HEK293 (cell line): ENCODE results near the gene GAP43.

ENCODE experiments used
- CTCF ChIA-PET: fragments of 350-600 bp; formaldehyde crosslinking; extraction: SDS; loops from one replicate; lab custom pipeline; 2021; ENCODE audit warnings: antibody characterized with exemption; lab: Yijun Ruan, JAX
- POLR2A ChIA-PET: fragments of 300-600 bp; formaldehyde crosslinking; extraction: SDS; loops from one replicate; lab custom pipeline; 2020; ENCODE audit warnings: antibody characterized with exemption, inconsistent platforms; lab: Yijun Ruan, JAX
- H3K27ac ChIP-seq: fragments of 200-500 bp; sonication (Bioruptor generic); 2 replicates; pipeline ENCODE4 v1.5.1; 2014; ENCODE audit warnings: low read depth, low read length, control low read depth, inconsistent platforms; ENCODE audit errors: extremely low read depth
- H3K36me3 ChIP-seq, 2 experiments: fragments of 200-500 bp in 1 of 2; sonication (Bioruptor generic) in 1 of 2; 1 replicate in 1 of 2; 2 replicates in 1 of 2; pipeline ENCODE4 v1.5.1; 2014 to 2017; ENCODE audit warnings: inconsistent platforms in 2 of 2, low read length in 2 of 2; ENCODE audit not compliant: control insufficient read depth in 2 of 2, insufficient read depth in 1 of 2
- H3K4me1 ChIP-seq: fragments of 200-500 bp; sonication (Bioruptor generic); 2 replicates; pipeline ENCODE4 v1.5.1; 2014; ENCODE audit warnings: mild to moderate bottlenecking, low read length, inconsistent platforms; ENCODE audit not compliant: control insufficient read depth, insufficient read depth
- H3K4me3 ChIP-seq: 2 replicates; pipeline ENCODE4 v1.5.1; 2011; ENCODE audit warnings: low read depth, mild to moderate bottlenecking, control low read depth, low read length, moderate library complexity
- H3K9me3 ChIP-seq: fragments of 200-500 bp; sonication (Bioruptor generic); 2 replicates; pipeline ENCODE4 v1.5.1; 2014; ENCODE audit warnings: low read depth, low read length, inconsistent platforms; ENCODE audit not compliant: control insufficient read depth, insufficient read depth
- ATF2 ChIP-seq: fragments of 450-650 bp; formaldehyde crosslinking; IDR thresholded peaks from 2 replicates; pipeline ENCODE4 v1.5.1; 2016; ENCODE audit warnings: missing biosample characterization, missing genetic modification characterization, low read depth
- FEZF1 ChIP-seq: fragments of 450-650 bp; formaldehyde crosslinking; IDR thresholded peaks from 2 replicates; pipeline ENCODE4 v1.5.1; 2016; ENCODE audit warnings: missing biosample characterization, missing genetic modification characterization
- KLF9 ChIP-seq: fragments of 450-650 bp; formaldehyde crosslinking; IDR thresholded peaks from 2 replicates; pipeline ENCODE4 v1.5.1; 2016; ENCODE audit warnings: missing biosample characterization, missing genetic modification characterization, low read depth
- PRDM2 ChIP-seq: fragments of 450-650 bp; formaldehyde crosslinking; IDR thresholded peaks from 2 replicates; pipeline ENCODE4 v1.5.1; 2016; ENCODE audit warnings: missing biosample characterization, missing genetic modification characterization, borderline replicate concordance
- SP3 ChIP-seq: fragments of 450-650 bp; formaldehyde crosslinking; IDR thresholded peaks from 2 replicates; pipeline ENCODE4 v1.5.1; 2016; ENCODE audit warnings: missing biosample characterization, missing genetic modification characterization
- ZBTB8A ChIP-seq: fragments of 450-650 bp; formaldehyde crosslinking; IDR thresholded peaks from 2 replicates; pipeline ENCODE4 v1.5.1; 2016; ENCODE audit warnings: missing biosample characterization, missing genetic modification characterization
- ZNF16 ChIP-seq: fragments of 450-650 bp; formaldehyde crosslinking; IDR thresholded peaks from 2 replicates; pipeline ENCODE4 v1.5.1; 2016; ENCODE audit warnings: low read depth, missing biosample characterization, missing genetic modification characterization
- ZNF169 ChIP-seq: fragments of 450-650 bp; formaldehyde crosslinking; IDR thresholded peaks from 2 replicates; pipeline ENCODE4 v1.5.1; 2016; ENCODE audit warnings: missing biosample characterization, missing genetic modification characterization
- ZNF184 ChIP-seq: fragments of 450-650 bp; IDR thresholded peaks from 2 replicates; pipeline ENCODE4 v1.5.1; 2018; ENCODE audit warnings: missing biosample characterization, mild to moderate bottlenecking, missing genetic modification characterization
- ZNF292 ChIP-seq: fragments of 450-650 bp; formaldehyde crosslinking; IDR thresholded peaks from 2 replicates; pipeline ENCODE4 v1.5.1; 2016; ENCODE audit warnings: low read depth, missing biosample characterization, missing genetic modification characterization, borderline replicate concordance
- ZNF302 ChIP-seq: fragments of 450-650 bp; formaldehyde crosslinking; IDR thresholded peaks from 2 replicates; pipeline ENCODE4 v1.5.1; 2016; ENCODE audit warnings: missing biosample characterization, missing genetic modification characterization, low read depth
- ZNF324 ChIP-seq: fragments of 450-650 bp; formaldehyde crosslinking; IDR thresholded peaks from 2 replicates; pipeline ENCODE4 v1.5.1; 2016; ENCODE audit warnings: missing biosample characterization, missing genetic modification characterization
- ZNF354C ChIP-seq: fragments of 450-650 bp; formaldehyde crosslinking; IDR thresholded peaks from 2 replicates; pipeline ENCODE4 v1.5.1; 2016; ENCODE audit warnings: missing biosample characterization, missing genetic modification characterization, low read depth, borderline replicate concordance
- ZNF449 ChIP-seq: fragments of 450-650 bp; formaldehyde crosslinking; IDR thresholded peaks from 2 replicates; pipeline ENCODE4 v1.5.1; 2017; ENCODE audit warnings: missing biosample characterization, mild to moderate bottlenecking, missing genetic modification characterization, moderate library complexity
- ZNF488 ChIP-seq: fragments of 450-650 bp; formaldehyde crosslinking; IDR thresholded peaks from 2 replicates; pipeline ENCODE4 v1.5.1; 2016; ENCODE audit warnings: missing biosample characterization, missing genetic modification characterization
- ZNF501 ChIP-seq: fragments of 450-650 bp; formaldehyde crosslinking; IDR thresholded peaks from 2 replicates; pipeline ENCODE4 v1.5.1; 2016; ENCODE audit warnings: missing biosample characterization, missing genetic modification characterization
- ZNF623 ChIP-seq: fragments of 450-650 bp; formaldehyde crosslinking; IDR thresholded peaks from 2 replicates; pipeline ENCODE4 v1.5.1; 2016; ENCODE audit warnings: missing biosample characterization, missing genetic modification characterization
- ZNF768 ChIP-seq: fragments of 450-650 bp; formaldehyde crosslinking; IDR thresholded peaks from 2 replicates; pipeline ENCODE4 v1.5.1; 2018; ENCODE audit warnings: missing biosample characterization, mild to moderate bottlenecking, missing genetic modification characterization
- ZSCAN4 ChIP-seq: fragments of 450-650 bp; formaldehyde crosslinking; IDR thresholded peaks from 2 replicates; pipeline ENCODE4 v1.5.1; 2017; ENCODE audit warnings: missing biosample characterization, missing genetic modification characterization

The GAP43 gene

GRCh38 chr3:115761927-115762305 is 138.6 kb downstream of the GAP43 start:
- ChIA-PET POLR2A (no interaction called here), CTCF (interaction anchor here (0.7 kb wide), 3 partner anchors 22 to 58 kb away, joined by 3 to 4 read pairs (median 3); no protein-coding TSS in a partner anchor)
- Histone ChIP-seq H3K4me1 (no peaks in the 10 kb centered on the region), H3K4me3 (no peak overlapping the region), H3K36me3 (no peaks in the 10 kb centered on the region), H3K9me3 (no peaks in the 10 kb centered on the region), H3K27ac (no peak overlapping the region)
- no peak for TF ChIP-seq FEZF1 (tag by site-specific recombination)
- TF ChIP-seq ZSCAN4 (tag by site-specific recombination): no peak
- no peak for TF ChIP-seq ZNF169 (tag by site-specific recombination)
- no peak for TF ChIP-seq ATF2
- no peak for TF ChIP-seq PRDM2 (tag by site-specific recombination)
- no peak for TF ChIP-seq ZNF488
- no peak for TF ChIP-seq ZBTB8A (tag by site-specific recombination)
- TF ChIP-seq ZNF449 (tag by site-specific recombination): no peak
- no peak for TF ChIP-seq ZNF184 (tag by site-specific recombination)
- TF ChIP-seq ZNF768 (tag by site-specific recombination): no peak
- no peak for TF ChIP-seq ZNF324 (tag by site-specific recombination)
- TF ChIP-seq ZNF292 (tag by site-specific recombination): no peak
- no peak for TF ChIP-seq ZNF16 (tag by site-specific recombination)
- TF ChIP-seq ZNF501 (tag by site-specific recombination): no peak
- no peak for TF ChIP-seq SP3 (tag by site-specific recombination)
- no peak for TF ChIP-seq ZNF302
- TF ChIP-seq ZNF623: no peak
- TF ChIP-seq ZNF354C (tag by site-specific recombination): no peak
- no peak for TF ChIP-seq KLF9 (tag by site-specific recombination)
